T1000 (cell line): ENCODE measurements around the gene PIK3R5.
"Not testable (repeated sequence)": the region's sequence is repeated elsewhere in the genome, so short reads cannot be mapped to it uniquely, and the experiment has no call there.

Experiments
- DNase-seq: peaks from one replicate; lab custom pipeline; 2025; ENCODE audit warnings: mixed read lengths; lab: John Stamatoyannopoulos, UW

The PIK3R5 gene

DNA sequence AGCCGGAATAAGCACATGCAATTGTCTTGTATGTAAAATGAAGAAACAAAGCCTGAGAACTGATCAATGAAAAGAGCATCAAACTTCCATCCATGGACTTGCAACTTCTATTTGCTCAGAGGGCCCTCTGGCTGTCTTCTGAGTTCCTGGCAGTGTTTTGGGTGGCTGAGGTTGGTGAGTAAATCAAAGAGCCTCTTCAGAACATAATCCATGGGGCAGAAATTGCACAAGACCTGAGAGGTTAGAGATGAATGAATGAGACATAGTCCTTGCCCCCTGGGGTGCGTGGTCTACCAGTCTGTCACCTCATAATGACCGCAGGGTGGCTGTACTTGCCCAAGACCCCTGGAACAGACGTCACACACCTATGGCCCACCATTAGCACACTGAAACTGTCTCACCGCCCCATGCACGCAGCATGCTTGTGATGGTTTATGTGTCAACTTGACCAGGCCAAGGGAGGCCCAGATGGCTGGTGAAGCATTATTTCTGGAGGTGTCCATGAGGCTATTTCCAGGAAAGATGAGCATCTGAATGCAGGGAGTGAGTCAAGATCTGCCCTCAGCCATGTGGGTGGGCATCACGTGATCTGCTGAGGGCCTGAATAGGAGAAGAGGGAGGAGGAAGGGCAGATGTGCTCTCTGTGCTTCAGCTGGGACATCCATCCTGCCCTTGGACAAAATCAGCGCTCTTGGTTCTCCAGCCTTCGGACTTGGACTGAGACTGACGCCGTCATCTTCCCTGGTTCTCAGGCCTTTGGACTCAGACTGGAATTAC lies 106.3 kb downstream of the PIK3R5 start:
- no peak for DNase-seq

DNA sequence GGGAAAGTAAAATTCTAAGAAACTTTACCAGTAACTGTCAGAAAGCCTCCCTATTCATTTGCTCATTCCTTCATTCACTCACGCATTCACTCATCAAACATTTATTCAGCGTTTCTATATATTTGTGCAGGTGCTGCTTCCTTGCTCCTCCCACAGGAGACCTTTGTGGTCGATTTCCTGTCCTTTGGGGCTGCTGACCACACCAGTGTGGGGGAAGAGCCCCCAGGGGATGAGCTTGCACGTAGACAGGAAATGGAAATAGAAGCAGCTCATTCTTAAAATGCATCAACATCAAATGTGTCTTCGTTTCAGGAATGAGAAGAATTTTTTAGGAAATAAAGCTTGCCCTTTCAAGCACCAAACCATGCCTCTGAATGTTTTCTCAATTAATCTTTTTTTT lies 107.6 kb downstream of the PIK3R5 start:
- DNase-seq, result no peak

DNA sequence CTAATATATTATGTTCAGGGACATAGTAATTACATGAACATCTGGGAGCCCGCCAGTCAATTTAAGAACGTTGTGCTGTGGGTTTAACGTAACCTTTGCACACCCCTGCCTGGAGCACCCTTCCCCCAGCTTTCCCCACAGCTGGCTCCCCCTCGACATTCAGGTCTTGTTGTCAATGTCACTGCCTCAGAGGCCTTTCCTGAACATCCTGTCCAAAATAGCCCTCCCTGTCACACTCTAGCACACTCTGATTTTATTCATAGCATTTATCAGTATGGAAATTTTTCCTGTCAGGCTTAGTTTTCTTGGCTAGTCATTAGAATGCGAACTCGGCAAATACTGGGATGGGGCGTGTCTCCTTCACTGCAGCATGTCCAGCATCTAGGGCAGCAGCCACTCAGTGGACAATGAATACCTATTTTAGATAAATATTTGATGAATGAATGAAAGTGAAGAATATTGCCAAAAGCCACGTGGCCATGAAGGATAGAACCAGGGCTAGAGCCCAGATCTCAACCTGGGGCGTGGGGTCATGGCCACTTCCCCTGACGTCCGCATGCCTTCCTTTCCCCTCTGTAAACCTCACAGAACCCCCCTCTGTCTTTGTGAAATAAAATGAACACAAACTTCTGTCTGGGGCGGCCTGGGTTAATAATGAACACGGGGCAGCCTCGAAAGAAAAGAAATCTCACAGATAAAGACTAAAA lies 108.5 kb downstream of the PIK3R5 start:
- DNase-seq, result no peak

DNA sequence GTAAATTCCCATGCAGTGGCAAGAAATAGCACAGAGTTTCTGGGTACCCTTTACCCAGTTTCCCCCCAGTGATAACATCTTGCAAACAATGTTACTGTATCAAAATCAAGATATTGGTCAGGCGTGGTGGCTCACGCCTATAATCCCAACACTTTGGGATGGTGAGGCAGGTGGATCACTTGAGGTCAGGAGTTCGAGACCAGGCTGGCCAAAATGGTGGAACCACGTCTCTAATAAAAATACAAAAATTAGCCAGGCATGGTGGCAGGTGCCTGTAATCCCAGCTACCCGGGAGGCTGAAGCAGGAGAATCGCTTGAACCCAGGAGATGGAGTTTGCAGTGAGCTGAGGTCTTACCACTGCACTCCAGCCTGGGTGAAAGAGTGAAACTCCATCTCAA lies 109.3 kb downstream of the PIK3R5 start:
- not testable (repeated sequence) for DNase-seq

DNA sequence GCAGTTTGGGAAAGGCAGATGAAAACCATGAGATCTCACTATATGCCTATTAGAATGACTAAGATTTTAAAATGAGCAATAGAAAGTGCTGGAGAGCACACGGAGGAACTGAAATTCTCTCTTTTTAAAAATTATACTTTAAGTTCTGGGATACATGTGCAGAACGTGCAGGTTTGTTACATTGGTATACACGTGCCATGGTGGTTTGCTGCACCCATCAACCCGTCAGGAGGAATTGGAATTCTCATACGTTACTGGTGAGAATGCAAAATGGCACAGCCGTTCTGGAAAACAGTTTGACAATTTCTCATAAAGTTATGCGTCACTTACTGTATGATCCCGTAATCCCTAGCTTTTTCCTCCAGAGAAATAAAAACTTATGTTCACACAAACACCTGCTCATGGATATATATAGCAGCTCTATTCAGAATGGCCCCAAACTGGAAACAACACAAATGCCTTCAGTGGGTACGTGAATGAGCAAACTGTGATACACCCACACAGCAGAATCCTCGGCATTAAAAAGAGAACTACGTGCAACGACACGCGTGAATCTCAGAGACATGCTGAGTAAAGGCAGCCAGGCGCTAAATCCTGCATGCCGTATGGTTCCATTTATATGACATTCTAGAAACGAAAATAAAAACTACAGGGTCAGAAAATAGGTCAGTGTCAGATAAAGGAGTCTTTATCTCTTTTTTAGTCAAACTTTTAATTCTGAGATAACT lies 109.9 kb downstream of the PIK3R5 start:
- no peak for DNase-seq

DNA sequence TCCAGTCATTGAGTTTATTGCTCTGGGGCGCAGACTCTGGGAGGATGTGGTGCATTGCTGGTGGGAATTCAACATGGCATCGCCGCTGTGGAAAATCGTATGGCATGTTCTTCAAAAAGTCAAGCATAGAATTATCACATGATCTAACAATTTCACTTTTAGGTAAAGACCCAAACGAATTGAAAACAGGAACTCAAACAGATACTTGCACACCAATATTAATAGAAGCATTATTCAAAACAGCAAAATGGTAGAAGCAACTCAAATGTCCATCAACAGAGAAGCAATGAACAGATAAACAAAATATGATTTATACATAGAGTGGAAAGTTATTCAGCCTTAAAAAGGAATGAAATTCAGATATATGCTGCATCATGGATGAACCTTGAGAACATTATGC lies 113.9 kb downstream of the PIK3R5 start:
- DNase-seq, result no peak

DNA sequence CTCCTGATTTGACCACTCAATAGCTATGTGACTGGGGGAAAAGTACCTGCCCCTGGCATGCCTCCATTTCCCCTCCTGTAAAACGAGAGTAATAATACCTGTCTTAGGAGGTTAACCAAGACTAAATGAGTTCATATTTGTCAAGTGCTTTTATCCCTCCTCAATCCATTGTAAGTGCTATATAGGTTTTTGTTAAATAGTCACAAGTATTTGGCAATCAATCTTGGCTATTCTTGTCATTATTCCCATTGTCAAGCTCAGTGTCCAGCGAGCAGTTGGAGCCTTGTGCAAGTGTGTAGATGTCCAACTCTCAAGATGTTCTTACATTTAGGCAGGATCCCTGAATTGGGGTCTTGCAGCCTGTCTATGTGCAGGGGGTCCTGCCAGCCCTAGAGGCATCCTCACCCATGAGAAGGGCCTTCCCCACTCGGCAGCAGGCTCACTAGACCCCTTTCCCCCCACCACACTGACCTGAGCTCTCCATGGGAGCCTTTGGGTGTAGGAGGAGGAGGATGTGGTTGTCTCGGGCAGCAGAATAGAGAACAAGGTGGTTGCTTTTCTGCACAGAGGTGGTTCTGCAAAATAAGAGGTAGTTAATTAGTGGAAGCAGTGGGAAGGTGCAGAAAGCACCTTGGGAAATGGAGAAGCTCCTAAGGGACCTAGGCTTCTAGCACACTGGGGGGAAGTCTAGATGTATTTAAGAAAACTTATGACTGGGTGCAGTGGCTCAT lies 116.0 kb downstream of the PIK3R5 start:
- no peak for DNase-seq

DNA sequence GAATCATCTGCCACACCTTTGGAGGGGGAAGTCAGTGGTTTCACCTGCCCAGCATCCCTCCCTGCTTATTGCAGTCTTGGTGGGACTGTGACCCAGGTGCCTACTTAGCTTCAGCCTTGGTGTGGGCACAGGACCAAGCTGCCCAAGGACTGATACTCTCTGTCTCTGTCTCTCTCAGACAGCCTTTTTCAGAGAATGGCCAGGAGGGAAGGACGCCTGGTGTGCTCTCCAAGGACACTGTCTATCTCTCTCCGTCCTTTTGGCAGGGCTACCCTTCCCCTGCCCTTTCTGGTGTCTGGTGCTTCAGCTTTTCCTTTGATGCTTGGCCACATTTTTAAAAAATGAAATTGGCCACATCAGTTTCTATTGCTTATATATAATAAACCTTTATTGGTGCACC lies 117.6 kb downstream of the PIK3R5 start:
- no peak for DNase-seq

DNA sequence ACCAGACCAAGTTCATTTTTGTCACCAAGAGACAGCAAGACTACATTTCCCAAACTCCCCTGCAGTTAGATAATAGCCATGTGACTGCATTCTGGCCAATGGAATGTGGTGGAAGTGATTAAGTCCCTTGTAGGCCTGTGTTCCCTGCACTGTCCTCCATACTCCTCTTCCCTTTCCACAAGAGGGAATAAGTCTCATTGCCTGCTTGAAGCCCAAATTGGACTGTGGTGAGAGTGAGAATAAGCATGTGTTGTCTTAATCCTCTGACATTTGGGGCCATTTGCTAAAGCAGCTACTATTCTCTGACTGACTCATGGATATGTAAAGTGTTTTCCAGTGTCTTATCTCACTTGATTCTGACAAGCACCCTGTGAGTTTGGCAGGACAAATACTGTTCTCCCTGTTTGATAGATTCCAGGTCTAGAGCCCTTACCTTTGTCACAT lies 118.7 kb downstream of the PIK3R5 start:
- no peak for DNase-seq

DNA sequence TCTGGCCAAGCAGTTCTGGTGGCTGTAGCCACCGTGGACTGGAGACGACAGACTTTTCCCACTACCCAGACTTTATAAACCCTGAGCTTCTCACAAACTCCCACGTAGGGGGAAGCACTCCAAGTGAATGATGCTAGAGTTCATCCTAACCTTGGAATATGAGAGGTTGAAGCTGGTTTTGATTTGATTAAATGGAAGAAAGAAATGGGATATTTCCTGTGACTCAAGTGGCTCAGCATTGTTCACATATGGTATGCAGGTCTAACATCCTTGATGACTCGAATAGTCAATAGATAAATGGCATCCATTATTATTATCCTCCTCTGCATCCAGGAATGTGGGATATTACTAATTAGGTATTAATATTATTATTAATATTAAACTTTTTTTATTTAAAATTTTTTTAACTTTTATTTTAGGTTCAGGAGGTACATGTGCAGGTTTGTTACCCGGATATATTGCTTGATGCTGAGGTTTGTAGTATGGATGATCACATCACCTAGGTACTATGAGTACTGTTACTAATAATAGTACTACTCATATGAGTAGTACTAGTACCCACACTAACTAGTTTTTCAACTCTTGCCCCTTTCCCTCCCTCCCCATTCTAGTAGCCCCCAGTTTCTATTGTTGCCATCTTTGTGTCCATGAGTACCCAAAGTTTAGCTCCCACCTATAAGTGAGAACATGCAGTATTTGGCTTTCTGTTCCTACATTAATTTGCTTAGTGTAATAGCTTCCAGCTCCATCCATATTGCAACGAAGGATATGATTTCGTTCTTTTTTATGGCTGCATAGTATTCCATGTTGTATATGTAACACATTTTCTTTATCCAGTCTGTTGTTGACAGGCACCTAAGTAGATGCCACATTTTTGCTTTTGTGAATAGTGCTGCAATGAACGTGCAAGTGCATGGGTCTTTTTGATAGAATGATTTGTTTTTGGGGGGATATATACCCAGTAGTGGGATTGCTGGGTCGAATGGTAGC lies 121.0 kb downstream of the PIK3R5 start:
- DNase-seq, result no peak

DNA sequence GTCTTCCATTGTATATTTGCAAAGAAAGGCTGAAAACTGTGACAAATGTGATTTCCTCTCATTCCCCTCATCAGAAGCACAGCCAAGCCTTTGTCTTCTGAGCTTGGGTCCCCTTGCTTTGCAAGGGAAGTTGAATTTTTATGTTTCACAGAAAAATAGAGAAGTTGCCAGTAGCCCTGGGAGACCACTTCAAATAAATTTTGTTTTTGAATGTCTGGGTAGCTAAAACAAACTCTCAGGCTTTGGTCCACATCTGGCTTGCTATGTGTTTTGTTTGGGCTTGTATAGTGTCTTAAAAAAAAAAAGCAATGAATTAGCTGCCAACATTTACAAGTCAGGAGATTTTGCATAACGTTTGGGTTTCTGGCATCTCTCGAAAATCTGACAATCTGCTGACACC lies 122.2 kb downstream of the PIK3R5 start:
- no peak for DNase-seq

DNA sequence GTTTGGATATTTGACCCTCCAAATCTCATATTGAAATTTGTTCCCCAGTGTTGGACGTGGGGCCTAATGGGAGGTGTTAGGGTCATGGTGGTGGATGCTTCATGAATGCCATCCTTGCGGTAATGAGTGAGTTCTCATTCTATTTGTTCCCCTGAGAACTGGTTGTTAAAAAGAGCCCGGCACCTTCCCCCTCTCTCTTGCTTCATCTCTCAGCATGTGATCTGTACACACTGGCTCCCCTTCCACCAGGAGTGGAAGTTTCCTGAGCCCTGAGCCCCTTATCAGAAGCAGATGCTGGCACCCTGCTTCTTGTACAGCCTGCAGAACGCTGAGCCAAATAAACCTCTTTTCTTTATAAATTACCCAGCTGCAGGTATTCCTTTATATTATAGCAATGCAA lies 123.7 kb downstream of the PIK3R5 start:
- no peak for DNase-seq

DNA sequence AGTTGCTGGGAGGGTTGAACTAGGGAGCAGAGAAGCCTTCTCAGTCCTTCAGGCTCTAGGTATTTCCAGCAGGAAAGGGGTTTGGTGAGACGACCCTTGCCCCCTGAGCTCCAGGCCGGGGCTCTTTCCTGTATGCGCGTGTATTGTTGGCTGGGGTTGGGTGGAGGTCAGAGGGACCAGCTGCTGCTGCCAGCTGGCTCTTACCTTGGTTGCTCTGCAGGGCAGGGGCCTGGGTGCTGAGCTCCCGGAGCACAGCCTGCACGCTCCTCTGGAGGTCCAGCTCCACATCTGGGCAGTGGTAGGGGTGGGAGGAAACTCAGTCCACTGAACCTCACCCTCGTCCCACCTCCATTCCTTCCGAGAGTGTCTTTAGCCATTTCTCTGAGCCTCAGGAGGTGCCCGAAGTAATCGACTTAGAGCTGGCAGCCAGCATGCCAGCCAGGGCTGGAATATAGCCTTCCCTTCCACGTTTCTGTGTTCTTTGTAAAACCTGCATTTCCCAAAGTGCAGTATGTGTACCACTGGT lies 126.0 kb downstream of the PIK3R5 start:
- no peak for DNase-seq

DNA sequence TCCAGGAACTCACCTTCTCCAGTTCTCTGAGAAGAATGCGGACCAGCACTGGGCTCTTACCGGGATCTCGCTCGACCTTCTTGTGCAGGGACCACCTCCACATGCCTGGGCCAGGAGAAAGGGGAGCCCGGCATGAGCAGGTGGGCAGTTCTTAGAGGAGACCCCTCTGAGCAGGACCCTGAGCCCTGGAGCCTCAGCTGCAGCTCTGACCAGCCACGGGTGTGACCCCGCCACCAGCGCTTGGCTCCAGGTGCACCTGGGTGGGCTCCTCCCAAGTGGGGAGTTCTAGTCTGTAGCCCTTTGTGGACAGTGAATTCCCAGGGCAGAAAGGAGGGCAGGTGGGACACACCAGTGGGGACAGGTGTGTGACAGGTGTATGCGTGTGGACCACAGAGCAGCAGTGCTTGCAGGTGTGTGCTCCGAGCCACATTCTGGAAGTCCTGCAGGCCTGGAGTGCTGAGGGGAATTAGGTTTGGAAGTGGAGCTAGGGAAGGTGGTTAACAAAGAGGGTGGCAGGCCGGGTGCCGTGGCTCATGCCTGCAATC lies 126.9 kb downstream of the PIK3R5 start:
- DNase-seq, result no peak

DNA sequence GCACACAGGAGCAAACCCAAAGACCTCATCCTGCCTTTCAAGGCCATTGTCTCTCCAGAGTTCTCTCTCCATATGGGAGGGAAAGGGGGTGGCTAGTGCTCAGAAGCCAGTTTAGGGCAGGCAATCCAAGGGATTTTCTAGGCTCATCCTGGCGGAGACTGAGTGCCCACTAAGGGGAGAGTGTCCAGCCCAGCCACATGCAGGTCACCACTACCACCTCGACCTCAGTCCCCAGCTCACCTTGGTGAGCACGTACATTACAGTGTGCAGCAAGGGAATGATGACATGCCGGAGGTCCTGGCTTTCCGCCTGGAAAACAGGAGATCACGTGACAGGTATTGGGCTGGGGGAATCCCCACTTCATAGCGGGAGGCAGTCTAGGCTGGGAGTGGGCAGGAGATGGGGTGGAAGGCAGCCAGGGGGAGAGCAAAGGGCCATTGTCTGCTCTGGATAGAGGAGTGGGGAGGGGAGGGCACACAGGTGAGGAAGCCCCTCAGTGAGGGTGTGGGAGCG lies 127.9 kb downstream of the PIK3R5 start:
- no peak for DNase-seq

DNA sequence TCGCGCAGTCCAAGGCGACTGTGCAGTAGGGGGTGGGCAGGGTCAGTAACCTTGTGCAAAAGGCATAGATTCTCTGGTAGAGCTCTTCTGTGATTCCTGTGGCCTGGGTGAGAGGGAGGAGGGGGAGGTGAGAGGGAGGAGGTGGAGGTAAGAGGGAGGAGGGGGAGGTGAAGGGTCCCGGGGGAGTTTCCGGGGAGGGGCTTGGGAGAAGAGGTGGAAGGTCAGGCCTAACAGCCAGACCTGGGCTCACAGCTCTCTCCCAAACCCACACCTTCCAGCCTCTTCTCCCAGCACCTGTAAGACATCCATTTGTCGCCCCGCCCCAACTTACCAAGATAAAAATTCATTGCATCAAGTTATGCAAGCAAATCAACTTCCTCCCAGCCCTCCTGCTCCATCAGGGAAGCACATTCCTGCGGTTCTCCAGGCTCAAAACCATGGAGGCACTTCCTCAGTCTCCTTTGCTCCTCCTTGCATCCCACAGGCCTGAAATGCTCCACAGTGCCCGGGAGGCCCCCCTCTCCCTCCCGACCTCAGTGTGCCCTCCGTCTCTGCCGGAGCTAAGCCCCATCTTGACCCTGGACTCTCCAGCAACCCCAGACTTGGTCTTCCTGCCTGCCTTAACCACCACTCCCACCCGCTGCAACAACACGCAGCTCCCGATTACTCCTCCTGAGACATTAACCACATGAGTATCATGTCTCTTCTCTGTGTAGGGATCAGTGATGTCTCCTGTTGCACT lies 128.5 kb downstream of the PIK3R5 start:
- no peak for DNase-seq

DNA sequence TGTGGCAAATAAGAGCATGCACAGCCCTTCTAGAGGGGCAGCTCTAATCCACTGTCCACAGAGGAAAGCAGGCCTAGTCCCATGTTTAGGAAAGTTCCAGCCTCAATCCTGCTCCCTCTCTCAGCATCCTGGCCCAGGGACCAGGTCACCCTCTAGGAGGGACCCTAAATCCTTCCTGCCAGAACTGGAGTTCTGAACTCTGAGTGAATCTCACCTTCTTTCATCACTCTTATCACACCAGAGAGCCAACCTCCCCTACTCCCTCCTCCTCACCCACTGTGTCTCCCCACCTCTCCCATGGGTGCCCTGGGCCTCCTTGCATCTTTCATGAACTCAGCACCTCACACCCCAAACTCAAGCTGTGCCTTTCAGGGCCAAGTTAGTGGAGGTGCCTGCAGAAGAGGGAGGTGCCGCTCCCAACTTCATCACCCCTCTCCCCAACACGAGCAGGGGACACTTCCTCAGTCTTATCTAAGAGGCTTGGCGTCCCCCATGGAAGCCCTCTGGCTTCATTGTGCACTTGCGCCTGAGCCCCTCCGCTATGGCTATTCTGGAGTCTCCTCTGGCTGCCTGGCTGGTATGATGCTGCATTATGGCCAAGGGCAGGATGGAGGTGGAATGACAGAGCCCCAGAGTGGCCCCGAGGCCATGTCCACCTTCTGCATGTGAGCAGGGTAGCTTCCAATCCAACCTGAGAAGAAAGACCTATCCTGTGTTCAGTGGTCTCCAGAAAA lies 129.7 kb downstream of the PIK3R5 start:
- no peak for DNase-seq

DNA sequence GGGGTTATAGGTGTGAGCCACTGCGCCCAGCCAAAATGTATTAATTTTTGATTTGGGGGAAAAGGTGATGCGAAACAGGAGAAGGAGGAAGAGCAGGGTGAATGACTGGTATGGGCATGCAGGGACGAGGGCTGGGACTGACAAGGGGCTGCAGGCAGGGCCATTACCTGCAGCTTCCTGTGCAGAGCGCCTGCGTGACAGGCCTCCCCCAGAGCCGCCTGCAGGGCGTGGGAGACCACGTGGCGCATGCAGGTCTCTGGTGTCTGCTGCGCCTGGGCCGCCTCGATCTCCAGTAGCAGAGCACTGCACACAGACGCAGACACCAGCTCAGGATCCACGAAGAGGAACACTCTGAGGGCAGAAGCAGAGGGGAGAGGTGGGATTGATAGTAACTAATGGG lies 130.4 kb downstream of the PIK3R5 start:
- DNase-seq, result no peak
